WERI-Rb-1 (cell line): ENCODE results near the gene ABCC4.

Source experiments
- DNase-seq: peaks from one replicate; pipeline ENCODE4 v3.0.0-alpha.2; 2020
- H3K27ac ChIP-seq: fragments of 250-450 bp; sonication (Bioruptor Pico); 2 replicates; pipeline ENCODE4 v1.5.1; 2020; ENCODE audit warnings: mild to moderate bottlenecking, moderate library complexity
- H3K27me3 ChIP-seq: fragments of 250-450 bp; sonication (Bioruptor Pico); 2 replicates; pipeline ENCODE4 v1.5.1; 2021; ENCODE audit warnings: mild to moderate bottlenecking, low read depth, moderate library complexity; ENCODE audit not compliant: insufficient read depth, severe bottlenecking
- H3K36me3 ChIP-seq: fragments of 250-450 bp; sonication (Bioruptor Pico); 2 replicates; pipeline ENCODE4 v1.5.1; 2020; ENCODE audit warnings: mild to moderate bottlenecking, moderate library complexity
- H3K4me3 ChIP-seq: 2 replicates; pipeline ENCODE4 v1.5.1; 2011; ENCODE audit warnings: low read depth, mild to moderate bottlenecking, control low read depth, low read length
- H3K9me3 ChIP-seq: fragments of 250-450 bp; sonication (Bioruptor Pico); 2 replicates; pipeline ENCODE4 v1.5.1; 2021; ENCODE audit warnings: mild to moderate bottlenecking, moderate library complexity; ENCODE audit not compliant: severe bottlenecking
- CTCF ChIP-seq: IDR thresholded peaks from 2 replicates; pipeline ENCODE4 v1.5.1; 2011; ENCODE audit warnings: low read depth, mild to moderate bottlenecking, control low read depth, inconsistent platforms, low read length

The ABCC4 gene

DNA sequence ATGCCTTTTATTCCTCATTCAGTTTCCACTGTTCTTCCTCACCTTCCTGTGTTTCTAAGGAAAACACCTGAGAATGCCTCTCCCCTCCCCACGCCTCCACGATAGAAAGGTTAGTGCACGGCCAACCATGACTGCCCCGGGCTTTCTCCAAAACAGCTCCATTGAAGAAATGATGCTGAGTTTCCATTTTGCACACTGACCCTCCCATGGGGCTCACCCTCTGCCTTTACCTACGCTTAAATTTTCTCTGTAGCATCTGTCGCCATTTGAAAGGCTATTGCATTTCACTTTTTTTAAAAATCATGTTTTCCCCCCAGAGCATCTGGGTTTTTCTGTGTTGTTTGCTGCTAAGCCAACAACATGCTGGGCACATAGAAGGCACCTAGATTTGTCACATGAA lies 48.2 kb downstream of the ABCC4 start:
- H3K27me3 ChIP-seq = no peaks in the 10 kb centered on the region
- no peaks in the 10 kb centered on the region for H3K36me3 ChIP-seq
- no peak for TF ChIP-seq CTCF
- DNase-seq = no peak
- H3K27ac ChIP-seq = no peak overlapping the region
- no peak overlapping the region for H3K4me3 ChIP-seq
- no peaks in the 10 kb centered on the region for H3K9me3 ChIP-seq

DNA sequence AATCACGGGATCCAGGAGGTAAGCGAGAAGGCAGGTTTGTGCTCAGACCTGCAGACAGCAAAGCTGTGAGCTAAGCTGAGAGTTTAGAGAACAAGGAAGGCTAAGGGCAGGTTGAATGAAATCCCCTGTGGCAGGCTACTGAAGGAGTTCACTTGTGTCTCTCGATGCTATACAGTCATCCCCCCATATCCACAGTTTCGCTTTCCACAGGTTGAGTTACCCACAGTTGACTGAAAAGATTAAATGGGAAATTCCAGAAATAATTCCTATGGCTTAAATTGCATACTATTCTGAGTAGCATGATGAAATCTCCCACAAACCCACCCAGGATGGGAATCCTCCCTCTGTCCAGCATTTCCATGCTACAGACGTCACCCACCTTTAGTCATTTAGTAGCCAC lies 49.6 kb downstream of the ABCC4 start:
- Histone ChIP-seq H3K4me3 (no peak overlapping the region), H3K36me3 (no peaks in the 10 kb centered on the region), H3K9me3 (no peaks in the 10 kb centered on the region), H3K27ac (no peak overlapping the region), H3K27me3 (no peaks in the 10 kb centered on the region)
- no peak for TF ChIP-seq CTCF
- DNase-seq = peak; percentile 47

GRCh38 chr13:95250961-95251360 lies 50.3 kb downstream of the ABCC4 start:
- Histone ChIP-seq H3K4me3 (no peak overlapping the region), H3K27me3 (no peaks in the 10 kb centered on the region), H3K36me3 (peaks cover 4% of the 10 kb centered on the region; the same call in 1 of the 2 replicates), H3K27ac (no peak overlapping the region), H3K9me3 (no peaks in the 10 kb centered on the region)
- no peak for TF ChIP-seq CTCF
- DNase-seq = no peak

DNA sequence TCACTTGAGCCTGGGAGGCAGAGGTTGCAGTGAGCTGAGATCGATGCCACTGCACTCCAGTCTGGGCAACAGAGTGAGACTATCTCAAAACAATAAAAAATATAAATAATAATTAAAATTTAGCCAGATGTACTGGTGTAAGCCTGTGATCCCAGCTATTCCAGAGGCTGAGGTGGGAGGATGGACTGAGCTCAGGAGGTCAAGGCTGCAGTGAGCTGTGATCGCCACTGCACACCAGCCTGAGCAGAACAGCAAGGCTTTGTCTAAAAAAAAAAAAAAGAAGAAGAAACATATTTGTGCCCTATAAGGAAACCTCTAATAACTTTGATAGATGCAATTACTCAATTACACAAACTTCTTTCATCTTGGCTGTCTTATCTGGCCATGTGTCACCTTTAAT lies 52.3 kb downstream of the ABCC4 start:
- TF ChIP-seq CTCF = no peak
- H3K27me3 ChIP-seq = no peaks in the 10 kb centered on the region
- no peak for DNase-seq
- H3K27ac ChIP-seq = no peak overlapping the region
- H3K4me3 ChIP-seq = no peak overlapping the region
- peaks cover 6% of the 10 kb centered on the region; the same call in 1 of the 2 replicates for H3K36me3 ChIP-seq
- H3K9me3 ChIP-seq = no peaks in the 10 kb centered on the region

DNA sequence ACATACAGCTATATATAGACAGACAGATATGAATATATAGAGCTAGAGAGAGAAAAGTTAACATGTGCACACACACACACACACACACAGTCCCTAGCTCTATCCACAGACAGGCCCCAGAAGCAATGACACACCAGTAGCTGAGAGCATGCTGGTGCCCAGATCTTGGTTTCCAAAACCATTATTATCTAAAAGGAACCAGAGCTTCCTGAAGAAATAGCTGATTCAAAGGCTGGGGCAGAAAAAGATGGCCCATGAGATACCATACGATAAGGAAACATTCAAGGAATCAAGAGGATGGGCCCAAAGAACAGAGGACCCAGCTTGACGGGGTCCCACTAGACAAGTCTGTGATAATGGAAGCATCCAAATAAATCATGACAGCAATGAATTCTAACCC lies 53.4 kb downstream of the ABCC4 start:
- Histone ChIP-seq H3K27ac (peak overlapping the region; percentile 69), H3K9me3 (no peaks in the 10 kb centered on the region), H3K36me3 (peaks cover 6% of the 10 kb centered on the region; the same call in 1 of the 2 replicates), H3K4me3 (no peak overlapping the region), H3K27me3 (no peaks in the 10 kb centered on the region)
- DNase-seq = no peak
- no peak for TF ChIP-seq CTCF

GRCh38 chr13:95247171-95247570 lies 54.1 kb downstream of the ABCC4 start:
- DNase-seq = no peak
- no peak overlapping the region for H3K4me3 ChIP-seq

More at GRCh38 chr13:95247171-95247570, 54.1 kb downstream of the ABCC4 start:
- Histone ChIP-seq H3K27ac (peak overlapping the region; percentile 69), H3K9me3 (no peaks in the 10 kb centered on the region), H3K36me3 (peaks cover 6% of the 10 kb centered on the region; the same call in 1 of the 2 replicates), H3K27me3 (no peaks in the 10 kb centered on the region)
- TF ChIP-seq CTCF = no peak
